HG03025 (cell line): ENCODE results near the gene FADS2.

Source experiments
- ATAC-seq: cut with Tn5 transposase; IDR thresholded peaks from one replicate; pipeline ENCODE4 v1.9.1; 2021; ENCODE audit warnings: mild to moderate bottlenecking, moderate library complexity; ENCODE audit not compliant: unreplicated experiment, low FRiP score

Gene FADS2

GRCh38 chr11:61817471-61818202 is 10.5 kb upstream of the FADS2 start:
- ATAC-seq = no peak

- no peak for ATAC-seq
Measured at GRCh38 chr11:61820174-61820573, 7.9 kb upstream of the FADS2 start.

GRCh38 chr11:61826930-61827570 is 1.1 kb upstream of the FADS2 start:
- no peak for ATAC-seq

- ATAC-seq = no peak
Measured at GRCh38 chr11:61828379-61828628, 204 bp downstream of the FADS2 start.

GRCh38 chr11:61828629-61829407 is 718 bp downstream of the FADS2 start:
- ATAC-seq = no peak

GRCh38 chr11:61829806-61830205 is 1.7 kb downstream of the FADS2 start:
- no peak for ATAC-seq

GRCh38 chr11:61830237-61831105 is 2.4 kb downstream of the FADS2 start:
- no peak for ATAC-seq

- ATAC-seq = no peak
Measured at GRCh38 chr11:61832207-61832606, 4.1 kb downstream of the FADS2 start.

- ATAC-seq = no peak
Measured at GRCh38 chr11:61832754-61833153, 4.7 kb downstream of the FADS2 start.

GRCh38 chr11:61833471-61833870 is 5.4 kb downstream of the FADS2 start:
- no peak for ATAC-seq

- no peak for ATAC-seq
Measured at GRCh38 chr11:61833926-61834277, 5.8 kb downstream of the FADS2 start.

GRCh38 chr11:61834278-61835048 is 6.4 kb downstream of the FADS2 start:
- ATAC-seq = peak; percentile 61

GRCh38 chr11:61836193-61836592 is 8.1 kb downstream of the FADS2 start:
- ATAC-seq = no peak

- no peak for ATAC-seq
Measured at GRCh38 chr11:61837411-61838005, 9.4 kb downstream of the FADS2 start.

- ATAC-seq = no peak
Measured at GRCh38 chr11:61838501-61838900, 10.4 kb downstream of the FADS2 start.

- no peak for ATAC-seq
Measured at GRCh38 chr11:61838921-61839320, 10.8 kb downstream of the FADS2 start.

- no peak for ATAC-seq
Measured at GRCh38 chr11:61839742-61840141, 11.6 kb downstream of the FADS2 start.

- no peak for ATAC-seq
Measured at GRCh38 chr11:61840371-61840770, 12.3 kb downstream of the FADS2 start.

GRCh38 chr11:61841636-61842527 is 13.8 kb downstream of the FADS2 start:
- ATAC-seq = no peak
